ENCODE data around the gene ABCC6. TPM values are rescaled to one million over a fixed set of nuclear protein-coding genes. Genes with fewer than 3 reads are reported as not detected.

ABCC6 gene
- total RNA-seq, 1 experiment from 2014 or later: not detected

DNA sequence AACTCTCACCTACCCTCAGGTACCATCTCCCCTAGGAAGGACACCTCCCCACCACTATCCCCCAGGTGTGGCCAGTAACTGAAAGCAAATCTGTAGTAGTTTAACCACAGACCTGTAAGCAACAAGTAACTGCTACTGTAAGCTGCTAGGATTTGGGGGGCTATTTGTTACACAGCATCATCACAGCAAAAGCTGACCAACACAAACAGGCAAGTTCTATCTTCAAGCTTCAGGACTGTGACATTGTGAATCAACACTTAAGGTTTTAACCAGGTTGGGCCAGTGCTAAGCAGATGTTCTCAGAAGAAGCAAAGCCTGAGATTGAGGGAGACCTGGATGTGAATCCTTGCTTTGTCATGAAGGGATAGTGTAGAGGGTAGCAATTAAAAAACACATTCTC is 47.0 kb downstream of the ABCC6 start:
- no peaks in the 10 kb centered on the region for H3K9me3 ChIP-seq (ENCODE audit: low read depth, low read length, poor library complexity, severe bottlenecking)
- TF ChIP-seq, protein P1, sequence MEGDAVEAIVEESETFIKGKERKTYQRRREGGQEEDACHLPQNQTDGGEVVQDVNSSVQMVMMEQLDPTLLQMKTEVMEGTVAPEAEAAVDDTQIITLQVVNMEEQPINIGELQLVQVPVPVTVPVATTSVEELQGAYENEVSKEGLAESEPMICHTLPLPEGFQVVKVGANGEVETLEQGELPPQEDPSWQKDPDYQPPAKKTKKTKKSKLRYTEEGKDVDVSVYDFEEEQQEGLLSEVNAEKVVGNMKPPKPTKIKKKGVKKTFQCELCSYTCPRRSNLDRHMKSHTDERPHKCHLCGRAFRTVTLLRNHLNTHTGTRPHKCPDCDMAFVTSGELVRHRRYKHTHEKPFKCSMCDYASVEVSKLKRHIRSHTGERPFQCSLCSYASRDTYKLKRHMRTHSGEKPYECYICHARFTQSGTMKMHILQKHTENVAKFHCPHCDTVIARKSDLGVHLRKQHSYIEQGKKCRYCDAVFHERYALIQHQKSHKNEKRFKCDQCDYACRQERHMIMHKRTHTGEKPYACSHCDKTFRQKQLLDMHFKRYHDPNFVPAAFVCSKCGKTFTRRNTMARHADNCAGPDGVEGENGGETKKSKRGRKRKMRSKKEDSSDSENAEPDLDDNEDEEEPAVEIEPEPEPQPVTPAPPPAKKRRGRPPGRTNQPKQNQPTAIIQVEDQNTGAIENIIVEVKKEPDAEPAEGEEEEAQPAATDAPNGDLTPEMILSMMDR (conservative IDR thresholded peaks at IDR 0.05; ENCODE audit: low read depth, low read length): no peak
- no peak for TF ChIP-seq EZH2 (IDR thresholded peaks at IDR 0.05; ENCODE audit: borderline replicate concordance, low read depth, low read length, poor library complexity, severe bottlenecking)
- no peak overlapping the region for H3K27ac ChIP-seq (ENCODE audit: low read depth, low read length, poor library complexity, severe bottlenecking)
- no peak for DNase-seq (ENCODE audit: low spot score)
- H3K4me1 ChIP-seq (ENCODE audit: insufficient read depth, low read length, poor library complexity, severe bottlenecking): no peaks in the 10 kb centered on the region
- BruUV-seq (replicated peaks): no TSS peak
- CTCF ChIA-PET: no interaction called here
- H3K36me3 ChIP-seq (ENCODE audit: insufficient read depth, low read length, poor library complexity, severe bottlenecking): no peaks in the 10 kb centered on the region
- H3K27me3 ChIP-seq (replicated peaks; ENCODE audit: insufficient read depth, low read depth, low read length, poor library complexity): no peaks in the 10 kb centered on the region
- intact Hi-C loops (cut with micrococcal nuclease; ENCODE audit: unreplicated experiment): no loop called here
- POLR2A ChIA-PET (ENCODE audit: low non-redundant PET): no interaction called here
- no peak overlapping the region for H3K4me3 ChIP-seq (ENCODE audit: low read depth, low read length, poor library complexity, severe bottlenecking)

DNA sequence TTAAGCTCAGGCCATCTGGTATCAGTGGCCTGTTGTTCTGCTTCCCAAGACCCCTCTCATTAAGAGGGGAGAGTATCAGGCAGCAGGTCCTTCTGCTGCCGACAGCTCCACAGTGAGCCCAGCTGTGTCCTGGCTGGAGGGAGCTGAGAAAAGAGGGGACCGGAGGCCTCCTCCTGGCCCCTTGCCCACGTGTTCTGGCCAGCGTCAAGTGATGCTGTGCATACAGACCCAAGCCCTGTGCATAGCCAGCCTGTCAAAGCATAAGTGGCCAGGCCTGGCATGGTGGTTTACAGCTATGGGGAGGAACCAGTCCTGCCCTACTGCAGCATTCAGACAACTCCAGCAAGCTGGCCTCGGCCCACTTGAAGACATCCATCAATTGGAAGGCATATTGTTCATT is 48.0 kb downstream of the ABCC6 start:
- Histone ChIP-seq H3K4me3 (ENCODE audit: low read depth, low read length, poor library complexity, severe bottlenecking) (no peak overlapping the region), H3K36me3 (ENCODE audit: insufficient read depth, low read length, poor library complexity, severe bottlenecking) (no peaks in the 10 kb centered on the region), H3K27ac (ENCODE audit: low read depth, low read length, poor library complexity, severe bottlenecking) (no peak overlapping the region)

DNA sequence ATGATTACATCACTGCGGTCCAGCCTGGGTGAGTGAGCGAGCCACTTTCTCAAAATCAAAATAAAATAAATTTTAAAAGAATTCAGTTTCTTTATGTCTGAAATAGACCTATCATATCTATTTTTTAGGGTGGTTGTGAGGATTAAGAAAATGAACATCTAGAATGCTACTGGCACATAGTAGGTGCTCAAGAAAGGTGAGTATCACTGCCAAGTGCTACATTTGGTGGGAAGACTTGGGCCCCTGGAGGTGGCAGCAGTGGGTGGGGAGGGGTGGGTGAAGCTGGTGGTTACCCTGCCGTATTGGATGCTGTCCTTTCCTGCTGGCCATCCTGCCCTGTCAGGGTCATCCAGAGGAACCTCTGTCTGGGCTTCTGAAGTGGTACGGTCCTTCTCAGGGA is 50.3 kb downstream of the ABCC6 start:
- POLR2A ChIA-PET (ENCODE audit: low non-redundant PET): no interaction called here
- Histone ChIP-seq H3K4me1 (ENCODE audit: insufficient read depth, low read length, poor library complexity, severe bottlenecking) (no peaks in the 10 kb centered on the region), H3K27ac (ENCODE audit: low read depth, low read length, poor library complexity, severe bottlenecking) (no peak overlapping the region), H3K9me3 (ENCODE audit: low read depth, low read length, poor library complexity, severe bottlenecking) (no peaks in the 10 kb centered on the region), H3K4me3 (ENCODE audit: low read depth, low read length, poor library complexity, severe bottlenecking) (no peak overlapping the region), H3K36me3 (ENCODE audit: insufficient read depth, low read length, poor library complexity, severe bottlenecking) (no peaks in the 10 kb centered on the region), H3K27me3 (replicated peaks; ENCODE audit: insufficient read depth, low read depth, low read length, poor library complexity) (no peaks in the 10 kb centered on the region)
- CTCF ChIA-PET: no interaction called here
- intact Hi-C loops (cut with micrococcal nuclease; ENCODE audit: unreplicated experiment): no loop called here
- DNase-seq (ENCODE audit: low spot score): no peak
- TF ChIP-seq EZH2 (IDR thresholded peaks at IDR 0.05; ENCODE audit: borderline replicate concordance, low read depth, low read length, poor library complexity, severe bottlenecking): no peak
- TF ChIP-seq, protein P1 (conservative IDR thresholded peaks at IDR 0.05; ENCODE audit: low read depth, low read length): no peak
- BruUV-seq (replicated peaks): no TSS peak

More for the DNA sequence above, 48.0 kb downstream of the ABCC6 start:
- BruUV-seq (replicated peaks): no TSS peak
- ChIA-PET POLR2A (ENCODE audit: low non-redundant PET) (no interaction called here), CTCF (no interaction called here)
- DNase-seq (ENCODE audit: low spot score): no peak
- intact Hi-C loops (cut with micrococcal nuclease; ENCODE audit: unreplicated experiment): no loop called here
- no peak for TF ChIP-seq EZH2 (IDR thresholded peaks at IDR 0.05; ENCODE audit: borderline replicate concordance, low read depth, low read length, poor library complexity, severe bottlenecking)
- TF ChIP-seq, protein P1 (conservative IDR thresholded peaks at IDR 0.05; ENCODE audit: low read depth, low read length): no peak
- no peaks in the 10 kb centered on the region for H3K9me3 ChIP-seq (ENCODE audit: low read depth, low read length, poor library complexity, severe bottlenecking)
- H3K27me3 ChIP-seq (replicated peaks; ENCODE audit: insufficient read depth, low read depth, low read length, poor library complexity): no peaks in the 10 kb centered on the region
- no peaks in the 10 kb centered on the region for H3K4me1 ChIP-seq (ENCODE audit: insufficient read depth, low read length, poor library complexity, severe bottlenecking)
